HG03066 (cell line): ENCODE data around the gene SIGLEC1.

Experiments
- ATAC-seq: cut with Tn5 transposase; IDR thresholded peaks from one replicate; pipeline ENCODE4 v1.9.1; 2021; ENCODE audit warnings: low read depth; ENCODE audit not compliant: unreplicated experiment

Gene SIGLEC1

DNA sequence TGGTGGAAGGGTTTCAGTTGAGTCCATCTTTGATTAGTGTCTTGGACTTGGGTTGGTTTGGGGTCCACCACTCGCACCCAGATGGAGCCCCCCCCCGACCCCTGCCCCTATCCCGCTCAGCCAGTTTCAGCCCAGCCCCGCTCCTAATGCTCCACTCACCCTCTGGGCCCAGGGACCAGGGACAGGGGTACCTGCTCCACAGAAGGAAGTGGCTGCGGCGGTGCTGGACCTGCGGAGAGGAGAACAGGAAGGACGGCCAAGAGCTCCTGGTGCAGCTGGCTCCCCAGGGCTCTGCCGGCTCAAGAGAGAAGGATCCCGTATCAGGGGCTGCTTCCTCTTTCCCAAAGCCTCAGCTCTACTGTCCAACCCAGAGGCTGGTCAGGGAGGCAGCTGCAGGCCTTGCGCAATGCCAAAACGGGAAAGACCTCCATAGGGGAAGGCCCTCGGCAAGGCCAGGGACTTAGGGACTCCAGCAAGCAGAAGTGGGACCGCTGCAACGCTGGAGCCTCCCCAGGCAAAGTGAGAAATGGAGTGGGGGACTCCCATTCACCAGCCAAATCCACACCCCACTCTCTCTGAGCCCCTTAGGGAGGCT lies at the start of gene SIGLEC1:
Gene SIGLEC1, minus strand, starts transcription at position 322 of the 595 bp plus-strand sequence. CDS start 5,472 bp downstream, outside the sequence.
- no peak for ATAC-seq

DNA sequence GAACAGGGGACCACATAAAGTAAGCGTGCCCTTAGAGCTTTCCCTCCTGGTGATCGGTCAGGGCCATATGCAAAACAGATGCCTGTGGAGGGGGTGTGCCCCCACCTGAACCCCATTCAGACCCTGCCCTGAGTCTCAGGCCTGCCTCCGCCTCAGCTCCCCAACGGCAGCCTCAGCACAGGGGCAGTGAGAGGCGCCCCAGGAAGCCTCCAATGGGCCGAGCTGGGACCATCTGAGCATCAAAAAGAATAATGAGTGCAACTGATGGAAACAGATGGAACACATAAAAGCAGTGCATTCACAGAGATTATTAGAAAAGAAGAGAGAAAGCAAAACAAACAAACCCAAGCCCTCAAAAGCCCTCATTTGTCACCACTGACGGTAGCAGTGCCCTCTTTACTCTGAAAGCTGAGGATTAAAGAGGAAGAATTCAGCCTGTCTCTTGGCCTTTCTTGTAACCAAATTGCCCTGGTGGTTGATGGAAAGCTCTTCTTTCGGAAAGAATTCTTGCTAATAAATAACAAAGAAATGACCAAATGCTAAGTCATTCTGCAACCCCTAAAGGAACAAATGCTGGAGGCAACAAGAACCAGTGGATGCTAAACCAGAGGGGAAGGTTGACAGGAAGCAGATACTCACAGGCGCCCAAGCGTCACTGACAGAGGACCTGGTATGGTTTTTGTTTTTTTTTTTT lies 48.4 kb upstream of the SIGLEC1 start:
- no peak for ATAC-seq

DNA sequence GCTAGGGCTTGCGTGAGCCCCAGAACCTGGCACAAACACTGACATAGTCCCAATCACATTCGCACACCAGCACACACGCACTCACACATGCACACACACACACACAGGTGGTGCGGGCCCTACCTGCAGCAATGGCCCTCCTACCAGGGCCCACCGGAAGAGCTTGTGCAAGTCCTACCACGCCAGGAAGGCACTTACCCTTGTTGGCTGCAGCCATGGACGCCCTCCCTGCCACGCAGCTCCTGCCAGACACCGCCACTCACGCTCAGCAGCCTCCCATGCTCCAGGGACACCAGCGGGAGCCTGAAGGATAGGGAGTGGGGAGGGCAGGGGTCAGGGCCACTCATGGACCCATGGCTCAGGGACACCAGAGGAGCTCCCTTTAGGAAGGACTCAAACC lies 47.5 kb upstream of the SIGLEC1 start:
- ATAC-seq: no peak

DNA sequence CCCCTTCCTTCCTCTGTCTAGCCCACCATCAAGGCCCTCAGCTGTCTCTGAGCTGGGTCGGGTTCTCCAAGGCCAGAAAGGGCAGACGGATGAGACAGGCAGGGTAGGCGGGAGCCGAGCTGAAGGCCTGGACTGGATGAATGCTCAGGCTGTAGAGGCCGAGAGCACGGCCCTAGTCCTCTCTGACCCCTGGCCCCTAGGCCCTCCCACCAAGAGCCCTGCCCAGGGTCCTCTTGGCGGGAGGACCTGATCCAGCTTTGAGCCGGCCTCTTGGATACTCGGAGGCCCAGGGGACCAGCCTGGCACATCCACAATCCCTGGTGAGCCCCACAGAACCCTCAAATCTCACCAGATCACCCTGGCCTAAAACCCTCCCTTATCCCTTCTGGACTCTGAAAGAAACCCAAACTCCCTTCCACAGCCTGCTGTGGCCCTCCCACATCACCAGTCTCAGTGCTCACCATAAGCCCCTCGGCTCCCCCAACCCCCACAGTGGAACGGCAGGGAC lies 47.0 kb upstream of the SIGLEC1 start:
- ATAC-seq: no peak

DNA sequence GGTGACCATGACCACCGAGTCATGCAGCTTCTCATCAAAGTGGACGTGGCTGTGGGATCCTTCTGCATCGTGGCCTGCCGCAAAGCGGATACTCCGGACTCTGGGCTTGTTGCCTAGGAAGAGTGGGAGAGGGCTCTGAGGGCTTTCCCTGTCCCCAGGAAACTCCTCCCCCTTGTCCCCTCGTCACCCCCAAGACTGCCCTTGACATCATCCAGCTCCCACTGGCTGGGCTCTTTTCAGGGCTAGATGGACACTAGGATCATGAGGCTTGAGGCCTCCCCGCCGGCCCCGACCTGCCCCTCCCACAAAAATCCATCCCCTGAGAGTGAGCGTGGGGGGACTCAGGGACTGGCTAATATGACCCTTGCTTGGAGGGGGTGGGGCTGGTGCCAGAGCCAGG lies 46.2 kb upstream of the SIGLEC1 start:
- no peak for ATAC-seq

DNA sequence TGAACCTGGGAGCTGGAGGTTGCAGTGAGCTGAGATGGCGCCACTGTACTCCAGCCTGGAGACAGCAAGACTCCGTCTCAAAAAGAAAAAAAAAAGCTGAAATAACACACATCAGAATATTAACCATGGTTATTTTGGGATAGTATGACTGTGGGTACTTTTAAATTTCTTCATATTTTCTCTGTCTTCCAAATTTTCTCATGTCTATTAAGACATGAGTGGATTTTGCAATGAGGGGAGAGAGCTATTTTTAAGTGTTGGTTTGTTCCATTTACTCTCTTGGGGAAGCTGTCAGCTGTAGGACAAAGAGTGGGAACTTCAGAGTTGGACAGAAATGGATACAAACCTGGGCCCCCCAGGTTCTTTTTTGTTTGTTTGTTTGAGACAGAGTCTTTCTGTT lies 44.9 kb upstream of the SIGLEC1 start:
- ATAC-seq: no peak

DNA sequence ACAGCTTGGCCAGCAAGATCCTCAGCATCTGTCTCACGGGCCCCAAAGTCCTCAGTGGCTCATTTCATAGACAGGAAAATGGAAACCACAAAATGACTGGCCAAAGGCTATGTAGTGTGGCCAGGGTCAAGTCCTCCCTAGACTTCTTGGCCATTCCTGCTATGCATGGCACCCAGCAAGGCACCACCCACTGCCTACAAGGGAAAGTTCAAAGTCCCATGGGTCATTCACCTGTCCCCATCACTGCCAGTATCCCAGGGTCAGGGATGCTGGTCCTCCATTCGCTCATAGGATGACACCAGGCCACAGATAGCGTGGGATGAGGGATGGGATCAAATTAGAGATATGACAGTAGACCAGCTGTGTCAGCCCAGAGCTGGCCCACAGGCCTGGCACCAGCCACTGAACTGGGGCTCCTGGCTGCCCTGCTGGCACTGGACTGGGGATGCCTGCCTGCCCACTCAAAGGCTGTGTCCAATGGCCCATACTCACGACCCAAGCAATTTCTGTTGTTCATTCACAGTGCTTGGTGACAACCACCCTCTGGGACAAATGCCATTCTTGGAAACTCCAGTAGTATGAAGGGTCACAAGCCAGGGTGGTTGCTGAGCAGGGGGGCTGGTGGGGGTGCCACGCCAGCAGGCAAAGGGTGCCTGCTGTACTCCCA lies 43.5 kb upstream of the SIGLEC1 start:
- ATAC-seq: no peak

DNA sequence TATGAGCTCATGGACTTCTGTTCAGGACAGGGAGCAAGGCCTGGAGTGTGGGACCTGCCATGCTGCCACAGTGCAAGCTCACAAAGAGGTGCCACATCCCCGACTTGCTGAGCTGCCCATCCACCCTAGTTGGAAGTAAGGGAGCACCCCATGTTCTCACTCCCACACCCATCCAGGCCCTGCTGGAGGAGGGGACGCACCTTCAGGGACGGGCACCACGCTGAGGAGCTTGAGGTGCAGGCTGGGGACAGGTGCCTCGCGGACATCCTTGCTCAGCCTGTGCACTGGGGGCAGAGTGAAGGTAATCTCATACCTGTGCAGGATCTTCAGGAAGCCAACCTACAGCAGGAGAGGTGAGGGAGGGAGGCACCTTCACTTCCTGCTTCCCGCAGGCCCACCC lies 42.9 kb upstream of the SIGLEC1 start:
- ATAC-seq: no peak

DNA sequence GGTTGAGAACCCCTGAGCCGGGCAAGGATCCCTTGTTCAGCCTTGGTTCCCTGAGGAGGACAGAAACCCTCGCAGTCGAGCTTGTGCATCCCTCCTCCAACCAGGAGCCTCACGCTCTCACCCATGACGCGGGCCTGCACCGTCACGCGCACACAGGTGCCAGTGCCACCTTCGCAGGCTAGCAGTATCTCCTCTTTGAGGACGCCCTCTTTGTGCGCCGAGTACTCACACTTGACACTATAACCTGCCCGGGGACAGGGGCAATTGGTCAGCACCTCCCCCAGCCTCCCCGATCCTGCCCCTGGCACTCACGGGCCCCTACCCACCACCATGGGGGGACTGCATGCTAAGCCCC lies 41.9 kb upstream of the SIGLEC1 start:
- ATAC-seq: no peak

DNA sequence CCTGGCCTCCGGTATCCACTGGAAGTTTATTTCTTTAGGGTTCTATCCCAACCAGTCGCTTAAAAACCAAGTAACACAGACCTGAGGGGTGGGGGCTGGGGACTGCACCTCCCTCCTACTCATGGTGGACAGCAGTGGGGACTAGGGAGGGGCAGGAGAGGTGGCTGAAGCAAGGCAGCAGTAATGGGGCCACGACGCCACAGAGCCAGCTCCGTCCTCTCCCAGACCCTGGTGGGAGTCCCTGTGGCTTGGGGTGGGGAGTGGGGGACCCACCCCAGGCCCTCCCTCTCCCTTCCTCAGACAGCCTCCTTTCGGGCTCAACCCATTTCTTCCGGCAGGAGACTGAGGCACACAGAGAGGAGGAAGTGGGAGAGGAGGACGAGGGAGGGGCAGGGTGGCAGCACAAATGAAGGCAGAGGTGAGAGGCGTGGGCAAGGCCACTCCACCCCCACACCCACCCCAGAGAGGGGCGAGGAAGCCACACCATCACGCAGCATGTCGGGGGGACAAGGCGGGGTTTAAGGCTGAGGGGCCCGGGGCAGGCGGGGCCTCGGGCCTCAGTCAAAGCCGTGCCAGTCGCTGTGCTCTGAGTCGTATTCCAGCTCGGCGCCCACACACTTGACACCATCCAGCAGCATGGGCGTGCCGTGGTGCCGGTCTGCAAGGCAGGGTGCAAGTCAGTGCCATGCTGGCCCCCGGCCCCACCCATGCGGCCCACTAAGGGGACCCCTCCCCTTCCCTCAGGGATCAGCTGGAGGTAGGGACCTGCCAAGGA lies 41.3 kb upstream of the SIGLEC1 start:
- no peak for ATAC-seq

DNA sequence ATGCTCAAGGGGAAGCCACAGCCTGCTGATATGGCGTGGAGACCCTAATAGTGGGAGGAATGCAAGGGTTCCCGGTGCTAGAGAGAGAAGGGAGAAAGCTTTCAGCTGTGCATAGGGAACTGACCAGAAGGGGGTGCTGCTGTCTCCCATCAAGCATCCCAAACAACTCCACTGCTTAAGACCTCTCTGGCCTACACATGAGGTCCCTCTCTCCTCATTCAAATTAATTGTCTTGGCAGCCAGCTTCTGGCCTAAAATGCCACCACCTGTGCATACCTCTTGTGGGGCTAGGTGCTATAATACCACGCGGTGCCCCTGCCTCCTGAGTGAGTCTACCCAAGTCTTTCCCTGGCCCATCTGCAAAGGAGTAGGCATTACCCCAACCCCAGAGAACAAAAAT lies 40.7 kb upstream of the SIGLEC1 start:
- no peak for ATAC-seq

DNA sequence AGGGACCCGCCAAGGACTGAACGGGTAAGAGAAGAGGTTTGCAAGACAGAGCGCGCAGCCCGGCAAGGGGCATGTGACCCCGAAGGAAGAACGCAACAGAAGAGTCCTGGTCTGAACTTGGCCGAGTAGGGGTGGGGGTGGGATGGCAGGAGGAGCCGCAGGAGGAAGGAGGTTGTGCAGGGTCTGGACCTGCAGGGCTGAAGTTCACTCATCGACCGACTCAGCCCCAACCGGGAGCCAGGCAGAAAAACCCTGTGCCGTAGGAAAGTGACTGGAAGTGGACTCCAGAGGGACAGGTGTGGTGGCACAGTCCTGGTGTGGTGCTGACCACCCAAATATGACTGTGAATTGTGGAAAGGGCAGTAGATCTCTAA lies 40.0 kb upstream of the SIGLEC1 start:
- no peak for ATAC-seq

DNA sequence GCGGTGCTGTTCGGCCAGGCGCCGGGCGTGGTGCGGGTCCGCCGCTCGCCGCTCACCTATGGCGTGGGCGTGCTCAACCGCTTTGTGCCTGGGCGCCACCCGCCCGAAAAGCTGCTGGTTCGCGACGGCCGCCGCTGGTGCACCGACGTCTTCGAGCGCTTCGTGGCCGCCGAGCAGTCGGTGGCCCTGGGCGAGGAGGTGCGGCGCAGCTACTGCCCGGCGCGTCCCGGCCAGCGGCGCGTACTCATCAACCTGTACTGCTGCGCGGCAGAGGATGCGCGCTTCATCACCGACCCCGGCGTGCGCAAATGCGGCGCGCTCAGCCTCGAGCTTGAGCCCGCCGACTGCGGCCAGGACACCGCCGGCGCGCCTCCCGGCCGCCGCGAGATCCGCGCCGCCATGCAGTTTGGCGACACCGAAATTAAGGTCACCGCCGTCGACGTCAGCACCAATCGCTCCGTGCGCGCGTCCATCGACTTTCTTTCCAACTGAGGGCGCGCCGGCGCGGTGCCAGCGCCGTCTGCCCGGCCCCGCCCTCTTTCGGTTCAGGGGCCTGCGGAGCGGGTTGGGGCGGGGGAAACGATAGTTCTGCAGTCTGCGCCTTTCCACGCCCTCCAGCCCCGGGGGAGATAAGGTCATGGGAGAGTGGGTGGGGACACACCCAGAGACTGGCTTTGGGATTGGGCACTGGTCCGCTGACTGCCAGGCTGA lies 39.4 kb upstream of the SIGLEC1 start:
- ATAC-seq: no peak

DNA sequence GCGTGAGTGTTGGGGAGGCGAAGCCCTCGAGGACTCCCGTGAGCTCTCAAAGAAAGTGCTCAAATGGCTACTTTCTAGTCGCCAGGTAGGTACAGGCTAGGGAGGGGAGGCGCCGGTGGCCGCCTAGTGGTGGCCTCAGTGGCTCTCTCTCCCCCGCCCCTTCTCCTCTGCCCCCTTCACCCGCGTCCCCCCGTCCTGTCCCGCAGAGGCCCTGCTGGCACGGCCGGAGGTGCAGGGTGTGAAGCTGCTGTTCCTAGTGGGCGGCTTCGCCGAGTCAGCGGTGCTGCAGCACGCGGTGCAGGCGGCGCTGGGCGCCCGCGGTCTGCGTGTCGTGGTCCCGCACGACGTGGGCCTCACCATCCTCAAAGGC lies 38.9 kb upstream of the SIGLEC1 start:
- no peak for ATAC-seq

DNA sequence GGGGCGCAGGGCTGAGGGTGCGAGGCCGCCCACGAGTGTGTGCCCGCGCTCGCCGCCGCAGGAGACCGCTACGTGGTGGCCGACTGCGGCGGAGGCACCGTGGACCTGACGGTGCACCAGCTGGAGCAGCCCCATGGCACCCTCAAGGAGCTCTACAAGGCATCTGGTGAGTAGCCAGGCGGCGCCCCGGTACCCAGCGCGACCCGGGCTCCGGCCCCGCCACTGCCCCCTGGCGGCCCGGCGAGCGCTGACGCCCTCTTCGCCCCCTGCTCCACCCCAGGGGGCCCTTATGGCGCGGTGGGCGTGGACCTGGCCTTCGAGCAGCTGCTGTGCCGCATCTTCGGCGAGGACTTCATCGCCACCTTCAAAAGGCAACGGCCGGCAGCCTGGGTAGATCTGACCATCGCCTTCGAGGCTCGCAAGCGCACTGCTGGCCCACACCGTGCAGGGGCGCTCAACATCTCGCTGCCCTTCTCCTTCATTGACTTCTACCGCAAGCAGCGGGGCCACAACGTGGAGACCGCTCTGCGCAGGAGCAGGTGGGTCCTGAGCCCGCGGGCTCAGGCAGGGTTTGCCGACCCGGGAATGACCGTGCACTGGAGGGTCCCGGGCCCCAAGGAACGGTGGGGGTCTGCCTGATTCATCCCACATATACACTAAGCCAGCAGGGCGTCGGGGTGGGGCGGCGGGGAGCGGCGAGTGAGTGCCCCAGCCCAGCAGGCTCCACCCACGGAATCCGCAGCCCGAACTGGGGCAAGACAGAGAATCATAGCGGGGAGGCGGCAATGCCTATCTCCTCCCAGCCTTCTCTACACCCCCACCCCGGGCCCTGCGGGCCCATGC lies 37.5 kb upstream of the SIGLEC1 start:
- no peak for ATAC-seq

DNA sequence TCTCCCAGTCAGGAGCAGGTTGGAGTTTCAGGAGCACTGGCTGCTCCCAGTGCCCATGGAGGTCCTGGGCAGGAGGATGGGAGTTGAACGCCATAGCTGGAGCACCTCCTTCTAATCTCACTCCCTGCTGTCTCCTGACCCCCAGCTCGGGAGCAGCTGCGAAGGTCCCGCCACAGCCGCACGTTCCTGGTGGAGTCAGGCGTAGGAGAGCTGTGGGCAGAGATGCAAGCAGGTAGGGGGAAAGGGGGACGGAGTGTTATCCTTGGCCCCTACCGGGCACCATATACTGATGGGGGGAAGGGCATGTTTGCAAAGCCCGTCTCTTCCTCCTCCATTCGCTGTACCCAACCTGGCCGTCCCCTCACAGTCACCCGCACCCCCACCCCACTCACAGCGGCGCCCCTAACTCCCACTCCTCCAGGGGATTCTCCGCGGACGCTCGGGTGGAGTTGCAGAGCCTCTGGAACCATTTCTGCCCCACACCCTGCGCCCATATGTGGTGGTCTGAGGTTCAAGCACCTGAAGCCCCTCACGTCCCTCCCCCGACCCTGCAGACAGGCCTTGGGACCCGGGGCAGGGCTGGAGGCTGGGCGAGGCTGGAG lies 36.8 kb upstream of the SIGLEC1 start:
- no peak for ATAC-seq

DNA sequence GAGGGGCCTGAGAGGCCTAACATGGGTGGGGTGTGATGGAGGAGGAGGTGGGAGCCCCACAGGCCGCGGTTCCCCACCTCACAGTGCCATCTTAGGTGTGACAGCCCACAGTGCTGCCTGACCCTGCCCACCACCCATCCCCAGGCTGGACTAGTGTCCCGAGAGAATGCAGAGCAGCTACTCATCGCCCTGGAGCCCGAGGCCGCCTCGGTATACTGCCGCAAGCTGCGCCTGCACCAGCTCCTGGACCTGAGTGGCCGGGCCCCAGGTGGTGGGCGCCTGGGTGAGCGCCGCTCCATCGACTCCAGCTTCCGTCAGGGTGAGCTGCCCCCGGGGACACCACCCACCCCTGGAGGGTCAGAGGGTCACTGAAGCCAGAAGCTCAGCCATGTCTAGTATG lies 35.7 kb upstream of the SIGLEC1 start:
- ATAC-seq: no peak

DNA sequence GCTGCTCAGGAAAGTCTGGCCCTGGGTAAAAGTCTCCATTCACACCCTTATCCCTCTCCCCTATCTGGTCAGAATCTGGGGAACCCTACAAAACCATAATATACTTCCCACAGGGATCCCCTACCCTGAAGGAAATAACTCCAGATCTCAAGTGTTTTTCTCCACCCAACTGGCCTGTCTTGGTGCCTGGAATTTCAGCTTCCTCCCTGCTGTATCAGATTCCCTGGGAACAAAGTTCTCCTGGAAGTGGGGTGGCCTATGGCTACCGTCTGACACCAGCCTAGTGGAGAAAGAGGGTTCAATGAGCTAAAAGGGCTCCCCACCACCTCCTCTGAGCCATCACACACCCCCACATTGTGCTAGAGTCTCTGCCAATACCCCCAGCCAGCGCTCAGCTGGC lies 35.1 kb upstream of the SIGLEC1 start:
- ATAC-seq: no peak

DNA sequence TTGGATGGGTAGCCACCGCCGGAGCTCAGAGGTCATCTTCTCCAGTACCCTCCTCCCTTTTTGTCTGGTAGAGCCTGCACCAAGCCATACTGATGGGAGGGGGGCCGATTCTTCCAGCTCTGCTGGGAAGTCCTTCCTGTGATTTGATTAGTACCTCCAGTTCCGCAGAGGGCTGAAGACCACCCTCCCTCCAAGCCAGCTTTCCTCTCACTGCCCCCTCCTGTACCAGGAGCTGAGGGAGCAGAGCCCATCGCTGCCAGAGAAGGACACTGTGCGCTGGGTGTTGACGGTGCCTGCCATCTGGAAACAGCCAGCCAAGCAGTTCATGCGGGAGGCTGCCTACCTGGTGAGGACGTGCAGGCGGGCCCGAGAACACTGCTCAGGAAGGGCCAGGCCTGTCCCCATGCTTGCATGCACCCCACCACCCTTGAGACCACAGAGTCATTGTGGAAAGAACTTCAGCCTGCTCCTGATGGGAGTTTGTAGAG lies 33.3 kb upstream of the SIGLEC1 start:
- no peak for ATAC-seq
